HG03558 (cell line): ENCODE data around the gene GET3.
"Not testable (repeated sequence)": the region's sequence is repeated elsewhere in the genome, so short reads cannot be mapped to it uniquely, and the experiment has no call there.

Experiments
- ATAC-seq: cut with Tn5 transposase; IDR thresholded peaks from one replicate; pipeline ENCODE4 v1.9.1; 2021; ENCODE audit warnings: moderate number of reproducible peaks; ENCODE audit not compliant: unreplicated experiment; ENCODE audit errors: extremely low read depth

GET3 gene

DNA sequence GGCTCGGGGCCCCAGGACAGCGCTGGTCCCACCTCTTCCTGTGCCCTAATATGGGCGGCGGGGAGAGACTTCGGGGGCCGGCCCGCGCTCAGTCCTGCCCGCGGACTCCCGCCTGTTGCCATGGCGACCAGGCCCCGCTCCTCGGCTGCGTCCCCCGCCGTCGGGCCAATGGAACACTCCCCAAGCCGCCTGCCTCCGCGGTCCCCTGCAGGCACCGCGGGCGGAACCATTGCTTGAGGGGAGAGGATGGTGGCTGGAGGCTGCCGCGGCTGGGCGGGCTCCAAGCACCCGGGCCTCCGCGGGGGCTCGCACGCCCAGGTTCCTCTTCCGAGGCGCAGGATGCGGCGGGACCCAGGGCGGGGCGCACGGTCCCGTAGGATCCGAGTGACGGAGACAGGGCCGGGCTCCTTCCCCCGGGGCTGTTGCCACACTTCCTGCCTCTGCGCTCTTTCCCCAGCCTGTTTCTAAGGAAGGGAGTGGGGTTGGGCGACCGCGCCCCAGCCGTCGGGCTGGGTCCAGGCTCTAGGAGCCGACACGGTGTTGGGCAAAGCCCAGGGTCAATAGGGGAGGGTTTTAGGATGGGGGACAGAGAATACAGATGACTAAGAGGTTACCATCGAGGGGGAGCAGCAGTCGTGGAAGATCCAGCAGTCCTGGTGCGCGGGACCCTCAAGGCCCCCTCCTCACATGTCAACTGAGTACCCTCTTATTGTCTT, 52.8 kb downstream of the GET3 start:
- peak; percentile 23 for ATAC-seq

DNA sequence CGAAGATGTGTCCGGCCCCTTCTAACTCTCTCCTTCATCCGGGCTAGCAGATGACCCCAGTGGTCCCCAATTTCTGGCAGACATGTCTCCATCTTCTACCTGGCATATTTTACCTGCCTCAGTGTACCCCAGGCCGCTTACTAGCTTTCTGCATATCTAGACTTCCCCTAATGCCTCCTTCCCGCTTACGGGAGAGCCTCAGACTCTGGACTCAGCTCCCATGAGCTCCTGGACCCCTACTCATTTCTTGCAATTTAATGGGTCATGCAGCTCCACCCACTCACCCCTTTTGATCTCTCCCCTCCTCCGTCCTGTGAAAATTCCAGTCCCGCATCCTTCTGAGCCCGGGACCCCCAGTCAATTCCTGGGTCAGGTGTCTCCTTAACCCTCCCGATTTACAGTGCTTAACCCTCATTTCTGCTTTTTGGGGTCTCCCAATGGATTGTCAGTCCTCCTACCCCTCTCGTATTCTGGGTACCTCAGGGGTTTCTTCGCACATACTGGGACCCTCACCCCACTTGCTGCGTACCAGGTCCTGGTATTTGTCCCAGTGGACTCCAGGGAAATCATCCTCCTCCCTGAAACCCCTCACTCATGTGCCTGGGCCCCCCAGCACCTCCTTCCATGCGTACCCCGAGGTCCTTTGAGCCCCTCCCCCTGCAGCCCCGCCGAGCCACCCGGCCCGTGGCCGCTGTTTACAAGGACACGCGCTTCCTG, 53.5 kb downstream of the GET3 start:
- ATAC-seq, result no peak

DNA sequence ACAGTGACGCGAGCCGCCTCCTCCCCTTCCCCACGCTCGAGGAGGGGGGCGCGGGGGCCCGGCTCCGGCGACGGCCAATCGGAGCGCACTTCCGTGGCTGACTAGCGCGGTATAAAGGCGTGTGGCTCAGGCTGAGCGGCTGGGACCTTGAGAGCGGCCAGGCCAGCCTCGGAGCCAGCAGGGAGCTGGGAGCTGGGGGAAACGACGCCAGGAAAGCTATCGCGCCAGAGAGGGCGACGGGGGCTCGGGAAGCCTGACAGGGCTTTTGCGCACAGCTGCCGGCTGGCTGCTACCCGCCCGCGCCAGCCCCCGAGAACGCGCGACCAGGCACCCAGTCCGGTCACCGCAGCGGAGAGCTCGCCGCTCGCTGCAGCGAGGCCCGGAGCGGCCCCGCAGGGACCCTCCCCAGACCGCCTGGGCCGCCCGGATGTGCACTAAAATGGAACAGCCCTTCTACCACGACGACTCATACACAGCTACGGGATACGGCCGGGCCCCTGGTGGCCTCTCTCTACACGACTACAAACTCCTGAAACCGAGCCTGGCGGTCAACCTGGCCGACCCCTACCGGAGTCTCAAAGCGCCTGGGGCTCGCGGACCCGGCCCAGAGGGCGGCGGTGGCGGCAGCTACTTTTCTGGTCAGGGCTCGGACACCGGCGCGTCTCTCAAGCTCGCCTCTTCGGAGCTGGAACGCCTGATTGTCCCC, 54.2 kb downstream of the GET3 start, which contains the start of gene JUNB:
JUNB (plus strand) TSS at position 142 of the 706 bp plus-strand sequence; CDS start at position 428, 286 bp downstream.
- ATAC-seq, result no peak

DNA sequence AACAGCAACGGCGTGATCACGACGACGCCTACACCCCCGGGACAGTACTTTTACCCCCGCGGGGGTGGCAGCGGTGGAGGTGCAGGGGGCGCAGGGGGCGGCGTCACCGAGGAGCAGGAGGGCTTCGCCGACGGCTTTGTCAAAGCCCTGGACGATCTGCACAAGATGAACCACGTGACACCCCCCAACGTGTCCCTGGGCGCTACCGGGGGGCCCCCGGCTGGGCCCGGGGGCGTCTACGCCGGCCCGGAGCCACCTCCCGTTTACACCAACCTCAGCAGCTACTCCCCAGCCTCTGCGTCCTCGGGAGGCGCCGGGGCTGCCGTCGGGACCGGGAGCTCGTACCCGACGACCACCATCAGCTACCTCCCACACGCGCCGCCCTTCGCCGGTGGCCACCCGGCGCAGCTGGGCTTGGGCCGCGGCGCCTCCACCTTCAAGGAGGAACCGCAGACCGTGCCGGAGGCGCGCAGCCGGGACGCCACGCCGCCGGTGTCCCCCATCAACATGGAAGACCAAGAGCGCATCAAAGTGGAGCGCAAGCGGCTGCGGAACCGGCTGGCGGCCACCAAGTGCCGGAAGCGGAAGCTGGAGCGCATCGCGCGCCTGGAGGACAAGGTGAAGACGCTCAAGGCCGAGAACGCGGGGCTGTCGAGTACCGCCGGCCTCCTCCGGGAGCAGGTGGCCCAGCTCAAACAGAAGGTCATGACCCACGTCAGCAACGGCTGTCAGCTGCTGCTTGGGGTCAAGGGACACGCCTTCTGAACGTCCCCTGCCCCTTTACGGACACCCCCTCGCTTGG, 55.0 kb downstream of the GET3 start:
- ATAC-seq, result no peak

DNA sequence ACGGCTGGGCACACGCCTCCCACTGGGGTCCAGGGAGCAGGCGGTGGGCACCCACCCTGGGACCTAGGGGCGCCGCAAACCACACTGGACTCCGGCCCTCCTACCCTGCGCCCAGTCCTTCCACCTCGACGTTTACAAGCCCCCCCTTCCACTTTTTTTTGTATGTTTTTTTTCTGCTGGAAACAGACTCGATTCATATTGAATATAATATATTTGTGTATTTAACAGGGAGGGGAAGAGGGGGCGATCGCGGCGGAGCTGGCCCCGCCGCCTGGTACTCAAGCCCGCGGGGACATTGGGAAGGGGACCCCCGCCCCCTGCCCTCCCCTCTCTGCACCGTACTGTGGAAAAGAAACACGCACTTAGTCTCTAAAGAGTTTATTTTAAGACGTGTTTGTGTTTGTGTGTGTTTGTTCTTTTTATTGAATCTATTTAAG, 55.6 kb downstream of the GET3 start:
- ATAC-seq, result no peak

DNA sequence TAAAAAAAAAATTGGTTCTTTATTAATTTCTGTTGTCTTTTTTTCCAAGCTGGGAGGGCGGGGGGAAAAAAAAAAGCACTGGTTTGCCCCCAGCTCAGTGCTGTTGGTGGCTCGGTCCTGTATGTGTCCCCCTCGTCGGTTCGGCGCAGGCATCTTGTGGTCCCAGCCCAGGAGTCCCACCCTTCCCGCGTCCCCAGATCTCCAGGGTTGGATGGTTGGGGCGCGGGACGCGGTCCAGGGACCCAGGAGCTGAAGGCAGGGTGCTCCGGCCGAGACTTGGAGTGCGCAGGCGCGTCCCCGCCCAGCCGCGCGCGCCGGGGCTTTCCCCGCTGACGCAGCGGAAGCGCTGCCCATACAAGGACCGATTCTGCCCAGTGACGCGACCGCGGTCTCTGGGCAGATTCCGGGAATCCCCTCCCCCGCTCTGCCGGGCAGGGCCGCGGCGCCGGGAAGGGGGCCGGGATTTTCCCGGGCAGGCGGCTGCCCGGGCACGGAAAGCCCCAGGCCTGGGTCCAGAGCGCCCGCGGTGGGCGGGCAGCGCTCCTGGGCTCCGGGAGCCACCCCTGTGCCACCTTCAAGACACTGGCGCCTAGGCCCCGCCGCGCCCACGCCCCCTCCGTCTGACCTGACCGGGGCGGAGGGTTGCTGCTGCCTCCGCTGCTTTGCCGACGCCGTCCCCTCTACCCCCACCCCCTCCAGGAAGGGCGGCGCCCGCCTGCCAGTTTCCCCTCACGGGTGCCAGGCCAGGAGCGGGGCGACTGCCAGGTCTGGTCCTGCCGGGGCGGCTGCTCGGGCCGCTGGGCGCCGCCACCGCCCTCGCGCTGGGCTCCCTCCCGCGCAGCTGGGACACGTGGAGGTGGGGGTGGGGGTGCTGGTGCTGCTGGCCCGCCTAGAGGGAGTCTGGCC, 56.2 kb downstream of the GET3 start:
- peak; percentile 23 for ATAC-seq

DNA sequence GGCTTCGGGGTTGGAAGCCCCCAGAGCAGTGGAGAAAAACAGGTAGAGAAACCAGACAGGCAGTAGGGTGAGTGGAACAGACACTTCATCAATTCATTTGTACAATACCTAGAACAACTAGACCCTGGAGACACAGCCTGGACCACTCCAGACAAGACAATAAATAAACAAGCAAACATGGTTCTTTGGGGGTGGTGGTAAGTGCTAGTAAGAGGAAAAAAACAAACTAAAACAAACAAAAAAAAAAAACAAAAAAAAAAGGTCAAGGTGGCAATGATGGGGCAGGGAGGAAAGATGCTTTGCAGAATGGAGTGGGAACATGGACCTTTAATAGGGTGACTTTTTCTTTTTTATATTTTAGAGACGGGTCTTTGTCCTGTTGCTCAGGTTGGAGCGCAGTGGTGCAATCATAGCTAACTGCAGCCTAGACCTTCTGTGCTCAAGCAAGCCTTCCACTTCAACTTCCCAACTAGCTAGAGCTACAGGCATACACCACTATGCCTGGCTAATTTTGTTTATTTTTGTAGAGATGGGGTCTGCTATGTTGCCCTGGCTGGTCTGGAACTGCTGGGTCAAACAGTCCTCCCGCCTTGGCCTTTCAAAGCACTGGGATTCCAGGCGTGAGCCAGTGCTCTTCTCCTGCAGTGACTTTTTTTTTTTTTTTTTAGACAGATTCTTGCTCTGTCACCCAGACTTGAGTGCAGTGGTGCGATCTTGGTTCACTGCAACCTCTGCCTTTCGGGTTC, 57.1 kb downstream of the GET3 start:
- no peak for ATAC-seq

DNA sequence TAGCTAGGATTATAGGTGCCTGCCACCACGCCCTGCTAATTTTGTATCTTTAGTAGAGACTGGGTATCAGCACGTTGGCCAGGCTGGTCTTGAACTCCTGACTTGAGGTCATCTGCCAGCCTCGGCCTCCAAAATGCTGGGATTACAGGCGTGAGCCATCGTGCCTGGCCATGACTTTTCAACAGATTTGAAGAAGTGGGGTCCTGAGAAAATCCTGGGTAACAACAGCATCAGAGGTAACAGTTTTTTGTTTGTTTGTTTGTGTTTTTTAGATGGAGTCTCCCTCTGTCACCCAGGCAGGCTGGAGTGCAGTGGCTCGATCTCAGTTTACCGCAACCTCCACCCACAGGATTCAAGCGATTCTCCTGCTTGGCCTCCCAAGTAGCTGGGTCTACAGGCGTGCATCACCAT, 57.7 kb downstream of the GET3 start:
- ATAC-seq, result no peak

DNA sequence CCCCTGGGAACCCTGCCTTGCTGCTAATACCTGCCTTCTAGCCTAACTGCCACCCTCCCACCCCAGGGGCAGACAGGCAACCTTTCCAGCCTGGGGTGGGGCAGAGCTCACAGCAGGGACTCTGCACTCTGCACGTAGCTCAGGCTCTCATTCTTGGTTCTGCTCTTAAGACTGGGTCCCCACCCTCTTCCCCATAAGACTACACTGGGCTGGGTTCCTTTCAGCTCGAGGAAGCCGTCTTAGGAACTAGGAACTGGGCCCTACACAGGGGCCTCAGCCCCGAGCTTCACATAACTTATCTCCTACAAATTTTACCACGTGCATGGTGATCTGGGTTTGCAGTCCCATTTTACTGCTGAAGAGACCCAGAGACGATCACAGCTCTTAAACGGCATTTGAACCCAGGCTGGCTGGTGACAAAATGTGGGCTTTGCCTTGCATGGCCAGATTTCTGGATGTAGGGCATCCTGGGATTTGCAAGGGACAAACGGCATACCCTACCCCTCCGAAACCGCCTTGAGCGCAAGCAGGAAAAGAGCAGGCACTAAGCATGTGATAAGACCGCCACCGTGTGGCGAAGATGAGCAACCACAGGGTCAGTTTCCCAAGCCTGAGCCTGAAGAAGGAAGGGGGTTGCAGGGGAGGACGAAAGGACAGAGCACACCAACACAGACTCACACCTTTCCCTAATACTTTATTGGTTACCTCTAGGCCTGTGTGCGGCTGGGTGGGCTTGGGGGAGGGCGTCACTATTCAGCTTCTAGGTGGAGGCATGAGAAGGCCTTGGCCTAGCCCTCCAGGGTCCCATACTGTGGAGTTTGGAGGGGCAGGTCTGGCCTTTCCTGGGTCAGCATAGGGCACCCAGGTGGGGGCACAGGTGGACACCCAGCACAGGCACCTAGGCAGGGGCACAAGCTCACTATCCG, 59.1 kb downstream of the GET3 start:
- ATAC-seq, result no peak

DNA sequence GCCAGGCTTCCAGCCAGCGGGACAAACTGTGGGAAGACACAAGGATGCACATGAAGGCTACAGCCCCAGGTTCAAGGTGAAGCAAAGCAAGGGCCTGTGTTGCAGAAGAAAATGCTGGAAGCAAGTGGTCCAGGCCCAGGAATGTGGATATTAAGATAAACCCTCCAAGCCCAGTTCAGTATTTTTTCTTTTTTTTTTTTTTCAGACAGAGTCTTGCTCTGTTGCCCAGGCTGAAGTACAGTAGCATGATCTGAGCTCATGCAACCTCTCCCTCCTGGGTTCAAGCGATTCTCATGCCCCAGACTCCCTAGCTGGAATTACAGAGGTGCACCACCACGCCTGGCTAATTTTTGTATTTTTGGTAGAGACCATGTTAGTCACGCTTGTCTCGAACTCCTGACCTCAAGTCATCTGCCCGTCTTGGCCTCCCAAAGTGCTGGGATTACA, 59.9 kb downstream of the GET3 start:
- ATAC-seq, result no peak

DNA sequence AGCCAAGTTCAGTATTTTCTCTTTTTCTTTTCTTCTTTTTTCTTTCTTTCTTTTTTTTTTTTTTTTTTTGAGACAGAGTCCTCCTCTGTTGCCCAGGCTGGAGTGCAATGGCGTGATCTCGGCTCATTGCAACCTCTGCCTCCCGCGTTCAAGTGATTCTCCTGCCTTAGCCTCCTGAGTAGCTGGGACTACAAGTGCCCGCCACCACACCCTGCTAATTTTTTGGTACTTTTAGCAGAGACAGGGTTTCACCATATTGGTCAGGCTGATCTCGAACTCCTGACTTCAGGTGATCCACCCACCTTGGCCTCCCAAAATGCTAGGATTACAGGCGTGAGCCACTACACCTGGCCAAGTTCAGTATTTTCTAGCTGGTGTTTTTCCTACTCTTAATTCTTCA, 60.3 kb downstream of the GET3 start:
- ATAC-seq, result not testable (repeated sequence)
